A549 (cell line): ENCODE results near the gene PAPPA2.

Experiments used
- CEBPB ChIP-seq, 2 experiments: fragments of >200 bp in 1 of 2; sonication (Bioruptor Twin) in 1 of 2; formaldehyde crosslinking in 1 of 2; IDR thresholded peaks; 2 replicates each; pipeline ENCODE4 v1.6.1; 2012 to 2016
- CHD4 ChIP-seq: fragments of 200-600 bp; sonication (generic); IDR thresholded peaks from 2 replicates; pipeline ENCODE4 v1.6.1; 2016; ENCODE audit warnings: antibody characterized with exemption, mild to moderate bottlenecking, borderline replicate concordance
- E2F6 ChIP-seq: IDR thresholded peaks from 2 replicates; pipeline ENCODE4 v1.6.1; 2012; ENCODE audit warnings: low read depth, borderline replicate concordance
- EP300 ChIP-seq, 2 experiments: fragments of >200 bp; sonication (Bioruptor Twin); formaldehyde crosslinking; IDR thresholded peaks; 2 replicates in 1 of 2; 3 replicates in 1 of 2; pipeline ENCODE4 v1.6.1; 2016 to 2017
- GATA3 ChIP-seq: IDR thresholded peaks from 2 replicates; pipeline ENCODE4 v1.6.1; 2012; ENCODE audit warnings: borderline replicate concordance
- HOXA7 ChIP-seq: fragments of 250-450 bp; sonication (Bioruptor Pico); IDR thresholded peaks from 2 replicates; pipeline ENCODE4 v1.5.0; 2020; ENCODE audit warnings: mild to moderate bottlenecking, moderate library complexity
- KDM5A ChIP-seq: fragments of 200-600 bp; sonication (generic); IDR thresholded peaks from 2 replicates; pipeline ENCODE4 v1.6.1; 2016; ENCODE audit warnings: antibody characterized with exemption, mild to moderate bottlenecking
- MAFK ChIP-seq: fragments of 450-650 bp; IDR thresholded peaks from 2 replicates; pipeline ENCODE4 v1.6.1; 2014; ENCODE audit not compliant: partially characterized antibody
- MYC ChIP-seq: IDR thresholded peaks from 2 replicates; pipeline ENCODE4 v1.6.1; 2012; ENCODE audit warnings: mild to moderate bottlenecking, inconsistent platforms, low read length, improper control_type of control experiment, borderline replicate concordance
- POLR2A ChIP-seq: IDR thresholded peaks from 2 replicates; pipeline ENCODE4 v1.6.1; 2012; ENCODE audit warnings: mild to moderate bottlenecking, low read length
- POLR2AphosphoS2 ChIP-seq: conservative IDR thresholded peaks from 2 replicates; pipeline ENCODE4 v1.6.1; 2012; ENCODE audit warnings: low read length, improper control_type of control experiment, inconsistent platforms
- RARB ChIP-seq: fragments of 250-450 bp; sonication (Bioruptor Pico); IDR thresholded peaks from 2 replicates; pipeline ENCODE4 v1.8.0; 2021; ENCODE audit warnings: mild to moderate bottlenecking, moderate library complexity
- USF2 ChIP-seq: fragments of 450-650 bp; IDR thresholded peaks from 2 replicates; pipeline ENCODE4 v1.6.1; 2014; ENCODE audit warnings: antibody characterized with exemption
- TF ChIP-seq, protein P1 (sequence below): fragments of >200 bp; sonication (Bioruptor Twin); formaldehyde crosslinking; IDR thresholded peaks from 3 replicates; pipeline ENCODE4 v1.5.1; 2016

DNA sequence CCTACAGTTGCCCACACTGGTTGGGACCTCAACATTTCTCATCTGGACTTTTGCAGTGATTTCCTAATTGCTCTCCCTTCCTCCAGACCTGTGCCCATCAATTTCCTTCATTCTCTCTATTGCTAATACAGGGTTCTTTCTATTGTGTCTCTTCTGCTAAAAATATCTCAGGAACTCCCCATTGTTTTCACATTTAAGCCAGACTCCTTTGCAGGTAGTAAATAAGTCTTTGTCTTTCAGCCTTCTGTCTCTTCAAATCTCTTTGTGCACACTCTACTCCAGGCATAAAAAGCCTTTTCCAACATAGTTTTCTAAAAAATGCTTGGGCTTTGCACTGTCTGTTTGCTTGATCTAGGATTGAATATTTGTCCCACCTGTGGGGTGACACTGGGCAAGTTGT is 340.6 kb downstream of the PAPPA2 start:
- TF ChIP-seq CEBPB (IDR thresholded peaks at IDR 0.05) (no peak), HOXA7 (no peak), CHD4 (no peak), POLR2AphosphoS2 (no peak), MYC (no peak), EP300 (IDR thresholded peaks at IDR 0.05) (no peak), MAFK (no peak), POLR2A (no peak), E2F6 (no peak), KDM5A (no peak), GATA3 (no peak), RARB (CRISPR knock-in tag) (no peak), USF2 (no peak)
- TF ChIP-seq, protein P1, sequence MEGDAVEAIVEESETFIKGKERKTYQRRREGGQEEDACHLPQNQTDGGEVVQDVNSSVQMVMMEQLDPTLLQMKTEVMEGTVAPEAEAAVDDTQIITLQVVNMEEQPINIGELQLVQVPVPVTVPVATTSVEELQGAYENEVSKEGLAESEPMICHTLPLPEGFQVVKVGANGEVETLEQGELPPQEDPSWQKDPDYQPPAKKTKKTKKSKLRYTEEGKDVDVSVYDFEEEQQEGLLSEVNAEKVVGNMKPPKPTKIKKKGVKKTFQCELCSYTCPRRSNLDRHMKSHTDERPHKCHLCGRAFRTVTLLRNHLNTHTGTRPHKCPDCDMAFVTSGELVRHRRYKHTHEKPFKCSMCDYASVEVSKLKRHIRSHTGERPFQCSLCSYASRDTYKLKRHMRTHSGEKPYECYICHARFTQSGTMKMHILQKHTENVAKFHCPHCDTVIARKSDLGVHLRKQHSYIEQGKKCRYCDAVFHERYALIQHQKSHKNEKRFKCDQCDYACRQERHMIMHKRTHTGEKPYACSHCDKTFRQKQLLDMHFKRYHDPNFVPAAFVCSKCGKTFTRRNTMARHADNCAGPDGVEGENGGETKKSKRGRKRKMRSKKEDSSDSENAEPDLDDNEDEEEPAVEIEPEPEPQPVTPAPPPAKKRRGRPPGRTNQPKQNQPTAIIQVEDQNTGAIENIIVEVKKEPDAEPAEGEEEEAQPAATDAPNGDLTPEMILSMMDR = no peak
